ENCODE measurements around the gene PADI3.
"Not testable (repeated sequence)": the region's sequence is repeated elsewhere in the genome, so short reads cannot be mapped to it uniquely, and the experiment has no call there.

The PADI3 gene

DNA sequence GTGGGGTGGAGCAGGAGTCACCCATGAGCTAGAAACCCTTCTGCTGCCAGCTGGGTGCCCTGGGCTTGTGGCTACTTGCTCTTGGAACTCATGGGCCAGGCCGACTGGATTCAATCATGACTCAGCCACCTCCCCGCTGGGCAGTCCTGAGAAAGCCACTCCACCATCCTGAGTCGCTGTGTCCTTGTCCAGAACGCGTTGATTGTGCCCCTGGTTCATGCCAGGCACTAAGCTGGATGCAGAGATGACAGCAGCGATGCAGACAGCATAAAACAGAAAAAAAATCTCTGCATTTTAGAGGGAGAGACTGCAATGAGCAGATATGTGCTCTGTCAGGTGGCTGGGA lies 33.4 kb upstream of the PADI3 start:
- DNase-seq = no peak

DNA sequence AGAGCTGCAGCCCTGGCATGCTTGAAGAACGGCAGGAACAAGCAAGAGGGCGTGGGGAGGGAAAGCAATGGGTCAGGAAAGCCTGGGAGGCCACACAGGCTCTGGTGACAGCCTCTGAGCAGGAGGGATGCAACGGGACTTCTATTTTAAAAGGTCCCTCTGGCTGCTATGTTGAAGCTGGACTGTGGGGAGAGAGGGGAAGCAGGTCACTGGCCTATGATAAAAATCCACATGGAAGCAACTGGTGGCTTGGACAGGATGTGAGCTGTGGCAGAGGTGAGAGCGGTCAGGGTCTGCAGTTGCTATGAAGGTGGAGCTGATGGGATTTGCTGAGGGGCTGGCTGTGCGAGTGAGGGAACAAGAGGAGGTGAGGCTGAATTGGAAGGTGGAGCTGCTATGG lies 32.8 kb upstream of the PADI3 start:
- no peak for DNase-seq

DNA sequence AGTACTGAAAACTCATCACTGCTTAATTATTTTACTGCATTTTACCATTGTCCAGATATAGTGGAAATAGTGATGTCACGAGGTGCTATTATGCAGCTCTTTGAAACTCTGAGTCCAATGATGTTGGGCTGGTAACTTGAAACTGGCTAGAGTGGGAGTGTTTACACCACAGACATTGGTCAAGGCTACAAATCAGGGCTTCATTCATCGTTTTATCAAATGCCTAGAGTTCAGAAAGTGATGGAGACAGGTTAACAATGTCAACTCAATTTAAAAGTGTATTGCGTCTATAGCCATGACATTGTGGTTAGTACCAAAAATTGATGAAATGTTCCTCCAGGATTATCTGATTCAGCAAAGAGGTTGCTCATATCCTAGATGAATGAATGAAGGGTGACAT lies 31.3 kb upstream of the PADI3 start:
- DNase-seq = no peak

DNA sequence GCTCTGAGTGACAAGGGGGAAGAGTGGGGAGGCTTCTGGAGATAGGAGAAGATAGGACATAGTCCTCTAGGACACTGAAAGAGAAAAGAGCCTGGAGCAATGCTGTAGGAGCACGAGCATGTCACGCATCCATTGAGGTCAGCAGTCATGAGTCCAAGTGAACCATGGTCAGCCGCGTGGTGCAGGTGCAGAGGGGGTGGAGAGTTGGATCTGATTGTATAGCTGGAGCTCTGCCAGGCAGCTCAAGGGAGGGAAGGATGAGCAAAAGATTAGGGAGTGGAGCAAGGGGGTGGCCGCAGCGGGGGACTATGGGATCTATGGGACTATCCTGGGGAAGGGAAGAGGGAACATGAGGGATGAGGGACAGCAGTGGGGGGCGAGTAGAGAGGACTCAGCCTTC lies 30.0 kb upstream of the PADI3 start:
- no peak for DNase-seq

DNA sequence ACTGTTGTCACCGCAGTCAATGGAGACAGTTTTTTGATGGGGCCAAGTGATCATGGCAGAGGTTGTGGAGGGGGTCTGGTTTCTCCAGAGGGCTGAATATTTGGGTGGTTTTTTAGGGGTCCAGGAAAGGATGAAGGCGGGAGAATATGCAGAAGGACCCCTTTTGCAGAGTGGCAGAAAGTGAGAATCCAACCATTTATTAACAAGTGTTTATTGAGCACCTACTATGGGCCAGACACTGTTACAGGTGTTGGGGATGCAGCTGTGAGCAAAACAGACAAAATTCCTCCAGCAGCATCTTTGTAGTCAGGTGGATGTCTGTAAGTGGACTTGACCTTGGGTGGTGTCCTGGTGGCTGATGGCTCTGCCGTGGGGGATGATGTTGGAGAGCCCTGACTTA lies 28.6 kb upstream of the PADI3 start:
- no peak for DNase-seq

DNA sequence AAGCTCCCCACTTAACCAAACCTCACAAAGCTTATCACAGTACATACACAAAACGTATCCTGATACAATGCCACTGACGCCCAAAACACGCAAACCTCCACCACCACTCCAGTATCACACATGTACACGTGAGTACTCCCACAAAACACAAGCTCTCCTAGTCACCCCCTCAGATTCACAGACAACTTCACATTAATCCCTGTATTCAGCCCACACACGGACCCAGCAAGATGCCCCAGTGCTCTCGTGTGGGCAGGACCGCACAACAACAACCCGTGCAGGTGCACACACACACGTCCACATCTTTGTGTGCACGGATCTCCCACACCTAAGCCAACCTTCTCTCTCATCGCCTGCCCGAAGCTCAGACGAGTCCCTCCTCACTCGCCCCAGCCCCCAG lies 26.3 kb upstream of the PADI3 start:
- no peak for DNase-seq

DNA sequence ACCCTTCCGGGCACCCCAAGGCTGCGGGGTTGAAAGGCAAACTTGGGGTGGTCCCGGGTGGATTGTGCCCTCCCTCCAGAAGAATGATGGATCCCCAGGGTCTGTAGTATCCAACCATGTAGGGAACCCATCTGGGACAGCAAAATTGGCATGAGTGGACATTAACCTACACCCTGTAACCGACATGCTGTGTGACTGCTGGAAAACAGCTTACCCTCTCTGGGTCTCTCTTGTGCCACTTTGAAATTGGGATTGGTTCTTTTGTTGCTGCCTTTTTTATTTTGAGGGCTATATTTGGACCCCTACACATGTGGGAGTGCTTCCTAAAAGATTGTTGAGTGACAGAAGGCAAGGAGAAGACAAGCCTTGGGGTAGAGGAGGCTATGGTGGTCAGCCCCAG lies 24.5 kb upstream of the PADI3 start:
- DNase-seq = no peak

DNA sequence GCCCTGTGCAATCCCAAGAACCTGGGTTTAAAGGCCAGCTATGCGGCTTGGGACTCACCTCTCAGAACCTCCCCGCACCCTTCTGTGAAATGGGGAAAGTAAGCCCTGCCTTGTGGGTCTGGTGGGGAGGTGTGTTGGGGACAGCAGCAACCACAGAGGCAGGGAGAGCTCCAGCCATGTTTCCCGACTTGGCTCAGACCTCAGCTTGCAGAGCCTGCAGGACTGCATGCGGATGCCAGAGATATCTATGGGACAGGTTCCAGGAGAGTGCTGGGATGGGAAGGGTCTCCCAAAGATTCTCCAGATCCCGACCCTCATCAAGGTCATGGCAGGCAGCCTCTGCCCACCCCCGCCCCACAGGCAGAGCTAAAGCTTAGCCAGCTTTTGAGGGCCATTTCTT lies 23.8 kb upstream of the PADI3 start:
- DNase-seq = no peak

DNA sequence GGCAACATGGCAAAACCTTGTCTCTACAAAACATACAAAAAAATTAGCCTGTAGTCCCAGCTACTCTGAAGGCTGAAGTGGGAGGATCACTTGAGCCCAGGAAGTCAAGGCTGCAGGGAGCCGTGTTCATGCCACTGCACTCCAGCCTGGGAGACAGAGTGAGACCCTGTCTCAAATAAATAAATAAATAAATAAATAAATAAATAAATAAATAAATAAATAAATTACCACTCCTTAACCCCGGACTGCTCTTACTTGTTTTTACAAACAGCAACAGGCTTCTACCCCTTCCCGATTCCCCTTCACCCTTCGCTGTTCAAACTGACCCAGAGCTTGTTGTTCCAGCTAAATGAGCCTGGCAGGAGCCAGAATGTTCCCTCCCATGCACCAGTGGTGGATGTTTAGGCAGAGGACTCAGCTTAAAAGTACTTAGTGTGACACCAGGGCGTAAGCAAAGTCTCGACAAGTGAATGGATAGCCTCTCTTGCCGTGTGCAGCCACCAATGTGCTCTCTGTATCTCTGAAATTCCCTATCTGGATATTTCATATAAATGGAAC lies 21.5 kb upstream of the PADI3 start:
- DNase-seq = no peak

DNA sequence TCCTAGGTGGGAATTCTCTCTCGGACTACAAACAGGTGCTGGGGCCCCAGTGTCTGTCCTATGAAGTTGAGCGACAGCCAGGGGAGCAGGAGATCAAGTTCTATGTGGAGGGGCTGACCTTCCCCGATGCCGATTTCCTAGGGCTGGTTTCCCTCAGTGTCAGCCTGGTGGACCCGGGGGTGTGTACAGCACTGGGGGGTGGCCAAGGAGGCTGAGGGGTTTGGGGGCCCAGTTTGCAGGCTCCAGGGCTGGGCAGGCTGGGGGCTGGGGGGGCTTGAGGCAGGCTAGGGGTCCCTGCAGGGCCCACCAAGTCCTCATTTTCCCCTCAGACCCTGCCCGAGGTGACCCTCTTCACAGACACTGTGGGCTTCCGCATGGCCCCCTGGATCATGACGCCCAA lies 20.3 kb upstream of the PADI3 start:
- DNase-seq = no peak

DNA sequence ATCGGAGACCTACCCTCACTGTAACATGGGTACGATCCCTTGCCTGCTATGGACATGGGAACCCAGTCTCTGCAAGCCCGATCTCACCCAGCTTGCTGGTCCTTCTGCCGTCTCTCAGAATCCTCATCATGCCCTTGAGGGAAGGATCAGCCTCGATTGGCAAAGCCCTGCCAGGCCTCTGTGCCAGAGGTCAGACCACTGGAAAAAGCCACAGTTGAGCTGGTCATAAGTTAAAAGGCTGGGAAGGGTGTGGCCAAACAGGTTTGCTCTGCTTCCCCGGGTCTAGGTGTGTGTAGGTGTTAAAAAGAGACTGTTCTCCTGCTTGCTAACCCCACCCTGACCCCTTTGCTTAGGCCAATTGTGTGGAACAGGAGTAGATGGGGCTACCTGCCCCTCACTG lies 19.5 kb upstream of the PADI3 start:
- no peak for DNase-seq

DNA sequence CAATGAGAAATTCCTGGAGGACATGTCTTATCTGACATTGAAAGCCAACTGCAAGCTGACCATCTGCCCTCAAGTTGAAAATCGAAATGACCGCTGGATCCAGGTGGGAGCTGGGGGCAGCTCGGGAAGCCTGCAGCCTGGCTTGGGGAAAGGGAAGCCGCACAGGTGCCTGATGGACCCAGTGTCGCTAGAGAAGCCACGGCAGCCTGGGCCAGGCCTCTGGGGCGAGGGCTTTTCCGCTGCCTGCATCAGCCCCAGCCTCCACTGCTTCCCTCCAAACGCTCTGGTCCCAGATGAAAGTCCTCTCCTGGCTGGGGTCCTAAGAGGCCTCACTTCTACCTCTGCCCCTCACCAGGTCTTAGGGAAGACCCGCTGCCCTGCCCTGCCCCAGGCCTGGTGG lies 18.8 kb upstream of the PADI3 start:
- DNase-seq = no peak

DNA sequence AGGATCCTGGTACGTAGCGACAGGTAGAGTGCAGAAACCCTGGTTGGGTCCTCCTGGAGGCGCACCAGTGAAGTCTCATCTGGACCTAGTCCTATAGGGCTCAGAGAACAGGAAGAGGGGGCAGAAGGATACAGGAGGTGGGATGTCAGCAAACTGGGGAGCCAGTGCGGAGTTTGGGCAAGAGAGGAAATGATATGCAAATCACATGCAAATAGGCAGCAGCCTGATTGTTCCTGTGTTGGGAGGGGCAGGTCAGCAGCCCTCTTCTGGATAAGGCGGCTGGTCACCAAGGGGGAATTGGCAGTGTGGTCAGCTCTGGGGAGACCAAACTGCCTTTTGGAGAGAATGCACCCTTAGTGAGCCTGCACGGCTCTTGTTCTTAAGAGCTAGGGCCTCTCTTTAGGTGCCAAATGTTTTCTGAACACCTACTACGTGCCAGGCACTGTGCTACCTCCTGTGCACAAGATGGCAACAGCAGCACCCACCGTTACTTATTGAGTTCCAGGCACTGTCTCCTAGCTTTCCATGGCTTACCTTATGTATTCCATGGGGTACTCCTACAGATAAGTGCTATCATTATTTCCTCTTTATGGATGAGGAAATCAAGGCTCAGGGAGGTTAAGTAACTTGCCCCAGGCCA lies 18.1 kb upstream of the PADI3 start:
- DNase-seq = no peak

DNA sequence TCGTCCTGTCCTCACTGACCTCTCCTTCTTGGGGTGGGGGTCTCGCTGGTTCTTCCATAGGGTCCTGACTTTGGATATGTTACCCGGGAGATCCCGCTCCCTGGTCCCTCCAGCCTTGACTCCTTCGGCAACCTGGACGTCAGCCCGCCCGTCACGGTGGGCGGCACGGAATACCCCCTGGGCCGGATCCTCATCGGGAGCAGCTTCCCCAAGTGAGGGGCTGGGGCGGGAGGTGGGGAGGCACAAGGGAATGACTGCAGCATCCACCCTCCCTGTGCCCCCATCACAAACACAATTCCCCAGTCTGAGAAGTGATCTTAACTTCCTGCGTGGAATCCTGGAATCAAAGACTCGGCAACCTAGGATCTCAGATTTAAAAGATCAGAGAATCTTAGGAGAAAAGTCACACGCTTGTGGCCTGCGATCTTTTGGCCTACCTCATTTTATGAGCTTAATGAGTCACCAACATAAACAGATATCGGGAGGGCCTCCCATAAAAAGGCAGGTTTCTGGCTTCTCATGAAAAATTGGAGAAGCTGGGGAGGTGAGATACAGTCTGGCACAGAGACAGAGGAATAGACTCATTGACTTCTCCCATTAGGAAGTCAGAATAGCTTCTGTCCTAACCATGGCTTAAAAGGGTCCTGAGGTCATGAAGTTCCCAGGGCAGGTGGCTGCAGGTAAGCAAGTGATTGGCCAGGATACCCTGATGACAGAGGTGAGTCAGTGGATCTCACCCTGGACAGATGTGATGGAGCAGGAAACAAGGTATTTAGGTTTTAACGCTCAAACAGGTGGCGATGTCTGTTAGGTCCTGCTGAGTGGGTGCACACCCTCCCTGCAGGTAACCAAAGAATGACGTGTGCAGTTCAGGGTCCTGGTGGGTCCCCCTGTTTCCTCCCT lies 15.9 kb upstream of the PADI3 start:
- DNase-seq = peak; percentile 23 to 76

DNA sequence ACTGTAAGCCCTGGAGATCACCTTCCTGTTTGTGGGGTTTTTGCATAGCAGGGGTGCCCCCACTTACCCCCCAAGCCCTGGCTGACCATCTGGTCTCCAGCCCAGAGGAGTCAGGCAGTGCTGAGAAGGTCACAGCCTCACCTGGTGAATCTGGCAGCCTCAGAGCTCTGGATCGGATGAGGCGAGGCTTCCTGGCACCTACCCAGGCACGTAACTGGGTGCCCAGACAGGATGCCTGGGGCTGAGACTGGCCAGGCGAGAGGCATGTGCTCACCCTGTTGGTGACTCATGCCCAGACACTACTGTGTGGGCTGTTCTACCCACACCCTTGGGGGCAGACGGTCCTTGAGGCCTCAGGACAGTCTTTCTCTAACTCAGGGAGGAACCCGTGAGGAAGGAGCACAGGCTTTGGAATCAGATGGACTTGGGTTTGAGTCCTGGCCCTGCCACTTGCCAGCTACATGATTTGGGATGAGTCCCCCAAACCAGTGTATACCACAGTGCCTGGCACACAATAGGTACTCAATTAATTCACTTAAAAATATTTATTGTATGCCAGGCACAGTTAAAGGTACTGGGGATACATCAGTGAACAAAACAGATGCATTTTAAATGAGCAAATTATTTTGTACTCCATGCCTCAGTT lies 15.1 kb upstream of the PADI3 start:
- DNase-seq = peak; percentile 75 to 91

DNA sequence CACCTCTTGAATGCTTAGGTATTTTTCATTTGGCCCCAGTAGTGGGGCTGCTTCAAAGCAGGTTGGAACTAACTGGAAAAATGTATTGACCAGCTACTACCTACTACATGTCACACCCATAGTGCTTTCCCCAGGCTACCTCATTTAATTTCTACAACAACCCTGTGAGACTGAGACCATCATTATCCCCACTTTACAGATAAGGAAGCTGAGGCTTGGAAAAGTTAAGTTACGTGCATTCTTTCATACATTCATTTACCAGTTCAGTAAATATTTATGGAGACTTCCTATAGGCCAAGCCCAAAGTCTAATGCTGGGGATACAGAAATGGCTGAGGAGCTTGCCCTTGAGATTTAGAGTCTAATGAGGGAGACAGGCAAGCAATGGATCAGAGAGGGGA lies 14.5 kb upstream of the PADI3 start:
- DNase-seq = no peak

DNA sequence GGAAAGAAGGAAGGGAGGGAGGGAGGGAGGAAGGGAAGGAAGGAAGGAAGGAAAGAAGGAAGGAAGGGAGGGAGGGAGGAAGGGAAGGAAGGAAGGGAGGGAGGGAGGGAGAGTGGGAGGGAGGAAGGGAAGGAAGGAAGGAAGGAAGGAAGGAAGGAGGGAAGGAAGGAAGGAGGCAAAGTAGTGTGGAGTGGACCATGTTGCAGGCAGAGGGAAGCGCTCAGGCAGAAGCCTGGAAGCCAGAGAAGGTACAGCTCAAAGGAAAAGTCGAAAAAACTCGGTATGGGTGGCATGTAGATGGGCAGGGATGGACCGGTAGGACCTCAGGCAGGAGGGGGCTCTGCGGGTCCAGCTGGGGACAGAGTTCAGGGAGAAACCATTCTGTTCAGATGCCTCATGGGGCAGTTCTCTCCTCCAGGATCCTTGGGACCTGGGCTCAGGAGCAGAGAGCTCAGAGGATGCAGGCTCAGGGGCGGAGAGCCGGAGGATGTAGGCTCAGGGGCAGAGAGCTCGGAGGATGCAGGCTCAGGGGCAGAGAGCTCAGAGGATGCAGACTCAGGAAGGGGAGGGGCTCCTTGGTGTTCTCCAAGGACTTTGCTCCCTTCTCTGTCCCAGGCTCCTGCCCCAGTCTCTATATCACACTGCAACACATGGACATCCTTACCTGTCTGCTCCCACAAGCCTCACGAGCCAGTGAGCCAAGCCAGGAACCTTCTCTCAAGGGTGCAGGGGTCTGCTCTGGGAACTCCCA lies 13.6 kb upstream of the PADI3 start:
- DNase-seq = no peak

DNA sequence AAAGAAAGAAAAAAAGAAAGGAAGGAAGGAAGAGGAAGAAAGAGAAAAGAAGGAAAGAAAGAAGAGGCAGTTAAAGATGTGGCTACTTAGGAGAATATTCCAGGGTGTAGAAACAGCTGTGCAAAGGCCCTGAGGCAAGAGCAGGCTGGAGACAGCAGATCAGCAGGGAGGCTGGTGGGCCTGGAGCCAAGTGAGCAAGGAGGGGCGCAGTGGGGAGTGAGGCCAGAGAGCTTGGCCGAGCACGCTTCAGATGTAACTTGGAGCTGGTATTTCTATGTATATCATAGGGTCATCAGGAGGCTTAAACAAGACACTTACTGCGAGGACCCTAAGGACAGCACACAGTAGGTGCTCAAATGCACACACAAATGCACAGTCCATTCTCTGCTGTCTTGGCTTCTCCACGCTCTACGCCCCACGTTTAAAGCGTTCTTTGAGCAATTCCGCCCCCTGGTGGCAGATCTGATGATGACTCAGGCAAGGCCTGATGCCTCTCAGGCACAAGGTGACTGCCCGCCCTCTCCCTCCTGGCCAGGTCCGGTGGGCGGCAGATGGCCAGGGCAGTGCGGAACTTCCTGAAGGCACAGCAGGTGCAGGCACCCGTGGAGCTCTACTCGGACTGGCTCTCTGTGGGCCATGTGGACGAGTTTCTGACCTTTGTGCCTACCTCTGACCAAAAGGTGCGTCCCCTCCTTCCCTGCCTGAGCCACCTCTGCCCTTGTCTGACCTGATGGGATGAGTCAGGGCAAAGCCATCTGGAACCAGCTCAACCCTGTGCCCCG lies 11.9 kb upstream of the PADI3 start:
- peak; percentile 41 to 83 for DNase-seq

DNA sequence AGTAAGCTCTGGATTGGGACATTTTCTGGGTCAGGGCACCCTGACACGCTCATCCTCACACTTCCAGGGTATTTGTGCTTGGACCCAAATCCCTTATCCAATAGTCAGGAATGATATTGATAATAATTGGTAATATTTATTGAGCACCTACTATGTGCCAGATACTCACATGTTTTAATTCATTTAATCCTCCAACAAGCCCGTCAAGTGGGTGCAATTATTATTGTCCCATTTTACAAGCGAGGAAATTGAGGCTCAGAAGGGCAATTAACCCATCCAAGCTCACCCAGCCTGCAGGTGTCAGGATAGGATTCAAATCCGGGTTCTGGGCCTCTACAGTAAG lies 11.4 kb upstream of the PADI3 start:
- DNase-seq = no peak

DNA sequence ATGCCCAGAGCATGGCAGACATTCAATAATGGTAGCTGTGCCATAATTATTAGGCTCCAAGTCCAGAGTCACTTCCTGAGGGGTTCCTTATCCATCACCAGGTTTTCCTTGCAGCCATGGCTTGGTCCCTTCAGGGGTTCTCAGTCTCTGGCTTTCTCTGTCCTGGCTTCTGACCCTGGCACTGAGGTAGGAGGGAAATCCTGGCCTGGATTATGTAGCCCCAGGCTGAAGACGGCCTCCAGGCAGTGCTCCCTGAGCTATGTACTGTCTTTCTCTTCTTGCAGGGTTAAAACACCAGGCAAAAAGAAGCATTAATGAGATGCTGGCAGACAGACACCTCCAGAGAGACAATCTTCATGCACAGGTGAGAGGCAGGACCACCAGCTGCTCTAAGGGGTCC lies 9.5 kb upstream of the PADI3 start:
- DNase-seq = peak; percentile 54 to 83

DNA sequence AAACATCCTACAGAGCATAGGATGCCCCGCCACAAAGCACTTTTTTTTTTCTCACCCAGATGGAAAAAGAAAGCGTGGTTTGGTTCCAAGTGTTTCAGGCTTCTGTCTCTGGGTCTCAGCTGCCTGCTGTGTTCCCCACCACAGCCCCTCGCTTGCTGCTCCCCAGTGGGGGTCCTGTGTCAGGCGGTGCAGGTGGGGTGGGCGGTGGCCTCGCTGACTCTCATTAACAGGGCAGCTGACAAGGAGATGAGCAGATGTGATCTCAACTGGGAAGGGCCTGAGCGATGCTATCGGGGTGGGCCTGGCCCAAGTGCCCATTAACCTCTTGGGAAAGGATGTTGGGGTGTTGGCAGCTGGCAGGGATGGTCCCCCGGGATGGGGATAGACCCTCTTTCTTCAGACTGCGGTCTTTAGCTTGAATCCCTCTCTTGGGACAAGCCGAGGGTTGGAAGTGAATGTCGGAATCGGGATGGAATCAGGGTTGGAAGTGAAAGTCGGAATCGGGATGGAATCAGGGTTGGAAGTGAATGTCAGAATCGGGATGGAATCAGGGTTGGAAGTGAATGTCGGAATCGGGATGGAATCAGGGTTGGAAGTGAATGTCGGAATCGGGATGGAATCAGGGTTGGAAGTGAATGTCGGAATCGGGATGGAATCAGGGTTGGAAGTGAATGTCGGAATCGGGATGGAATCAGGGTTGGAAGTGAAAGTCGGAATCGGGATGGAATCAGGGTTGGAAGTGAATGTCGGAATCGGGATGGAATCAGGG lies 7.7 kb upstream of the PADI3 start:
- DNase-seq = not testable (repeated sequence)

DNA sequence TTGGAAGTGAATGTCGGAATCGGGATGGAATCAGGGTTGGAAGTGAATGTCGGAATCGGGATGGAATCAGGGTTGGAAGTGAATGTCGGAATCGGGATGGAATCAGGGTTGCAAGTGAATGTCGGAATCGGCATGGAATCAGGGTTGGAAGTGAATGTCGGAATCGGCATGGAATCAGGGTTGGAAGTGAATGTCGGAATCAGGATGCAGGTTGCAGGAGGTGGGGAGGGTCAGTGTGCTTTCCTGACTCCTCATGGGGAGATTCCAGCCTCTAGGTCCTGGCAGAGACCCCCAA lies 7.2 kb upstream of the PADI3 start:
- DNase-seq = not testable (repeated sequence)
